ENCODE measurements around the gene YIPF4.

GRCh38 chr2:32314886-32315285 lies 37.2 kb downstream of the YIPF4 start:
- TF ChIP-seq CTCF (IDR thresholded peaks at IDR 0.05) (no peak), EZH2 (IDR thresholded peaks at IDR 0.05) (no peak), EZH2phosphoT487 (IDR thresholded peaks at IDR 0.05) (no peak)
